ENCODE data around the gene SAP25. TPM values are rescaled to one million over a fixed set of nuclear protein-coding genes. Genes with fewer than 3 reads are reported as not detected.

The SAP25 gene
- total RNA-seq, 1 experiment from 2014 or later = 4.4 TPM

DNA sequence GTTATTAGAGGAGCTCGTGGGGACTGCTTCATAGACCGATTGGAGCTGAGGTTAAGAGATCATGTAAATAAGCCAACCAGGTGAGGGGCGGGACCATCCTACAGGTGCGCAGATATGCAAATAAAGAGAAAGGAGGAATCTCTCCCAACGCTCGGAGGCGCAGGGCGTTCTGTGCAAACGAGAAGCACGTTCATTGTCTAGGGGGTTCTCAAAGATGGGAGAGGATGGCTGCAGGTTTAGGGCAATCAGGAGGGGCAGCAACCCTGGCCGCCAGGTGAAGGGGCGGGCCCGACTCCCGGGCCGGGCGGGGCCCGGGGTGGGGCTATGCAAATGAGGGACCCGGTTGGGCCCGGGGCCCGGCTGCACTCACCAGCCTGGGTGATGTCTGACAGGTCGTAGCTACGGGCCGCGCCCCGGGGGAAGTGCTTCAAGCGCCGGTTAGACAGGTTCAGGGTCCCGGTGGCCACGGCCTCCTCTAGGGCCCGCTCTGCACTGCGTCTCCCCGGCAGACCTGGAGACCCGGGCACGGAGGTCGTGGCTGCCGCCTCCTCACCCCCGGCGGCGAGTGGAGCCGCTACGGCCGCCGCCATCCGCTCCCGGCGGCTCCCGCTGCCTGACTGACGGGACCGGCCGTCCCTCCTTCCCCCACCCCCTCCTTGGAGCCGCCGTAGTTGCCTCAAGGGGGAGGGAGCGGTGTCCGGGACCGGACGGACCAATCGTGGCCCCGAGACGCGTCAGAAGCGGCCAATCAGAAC is 12.0 kb upstream of the SAP25 start, which contains the start of gene LRCH4:
LRCH4 (minus strand) TSS at position 619 of the 755 bp plus-strand sequence; CDS start at position 590, 29 bp downstream.
- Histone ChIP-seq H3K9me3 (ENCODE audit: control insufficient read depth in 1 of 2, insufficient read depth in 1 of 2, low read depth in 1 of 2, low read length in 2 of 2) (no peaks in the 10 kb centered on the region), H4K20me1 (ENCODE audit: insufficient read depth) (no peaks in the 10 kb centered on the region), H3K27ac (ENCODE audit: low read depth, low read length) (peak within 1 kb of the TSS; percentile 97), H3K79me2 (ENCODE audit: insufficient read depth, low read length) (peaks cover 11% of the 10 kb centered on the region; the same call in 1 of the 2 replicates), H3K36me3 (ENCODE audit: control insufficient read depth in 1 of 2, insufficient read depth in 2 of 2, low read length in 2 of 2) (peaks cover 3 to 6% of the 10 kb centered on the region in 2 experiments; a peak in 2 of 4 replicates), H3K9ac (ENCODE audit: low read length) (peak within 1 kb of the TSS; percentile 91), H3K4me3 (replicated peaks in 1 of 2; ENCODE audit: low read depth in 1 of 2, low read length in 2 of 2) (peak within 1 kb of the TSS; percentile 71 to 87), H3K4me2 (ENCODE audit: low read length) (peak within 1 kb of the TSS; percentile 88), H3K4me1 (ENCODE audit: control insufficient read depth in 1 of 2, insufficient read depth in 2 of 2, low read length in 2 of 2) (peaks cover 2 to 22% of the 10 kb centered on the region in 2 experiments; a peak in 3 of 4 replicates), H3K9me2 (ENCODE audit: insufficient read depth) (no peaks in the 10 kb centered on the region), H3K27me3 (ENCODE audit: insufficient read depth, low read length) (no peaks in the 10 kb centered on the region), H2AFZ (ENCODE audit: low read depth, low read length, poor library complexity, severe bottlenecking) (no peak within 1 kb of the TSS)
- ATAC-seq (peak; percentile 57), DNase-seq (ENCODE audit: low read depth, low spot score) (no peak)
- intact Hi-C loops (cut with micrococcal nuclease) = no loop called here
- RAD21 ChIA-PET (ENCODE audit: low non-redundant PET in 1 of 2, low total read pairs in 2 of 2, uncharacterized antibody in 2 of 2, unreplicated experiment in 2 of 2) = interaction anchor here (0.6 to 1.3 kb wide), 4 partner anchors 26 to 143 kb away, joined by 3 to 5 read pairs (median 3); partner anchors contain the start of gene MOSPD3 (in 1 of the 2)
- POLR2A ChIA-PET = interaction anchor here (0.6 to 2.3 kb wide), 29 partner anchors 9 to 157 kb away, joined by 3 to 23 read pairs (median 4); partner anchors contain the start of genes AGFG2, MEPCE, MOSPD3 and PCOLCE
- CTCF ChIA-PET = interaction anchor here (0.7 to 2.9 kb wide), 14 partner anchors 15 to 492 kb away, joined by 3 to 12 read pairs (median 4); partner anchors contain the start of genes AGFG2, MOSPD3, PCOLCE and POP7
- no TSS peak for BruUV-seq (replicated peaks)
- TF ChIP-seq SIN3A (IDR thresholded peaks at IDR 0.05; ENCODE audit: low read depth) (no peak), CEBPB (IDR thresholded peaks at IDR 0.05; ENCODE audit: low read depth) (no peak), EZH2phosphoT487 (IDR thresholded peaks at IDR 0.05; ENCODE audit: borderline replicate concordance) (no peak), JUND (IDR thresholded peaks at IDR 0.05) (no peak), EGR1 (IDR thresholded peaks at IDR 0.05; ENCODE audit: low read depth) (no peak), CBX3 (IDR thresholded peaks at IDR 0.05; ENCODE audit: low read depth) (no peak), ZNF274 (IDR thresholded peaks at IDR 0.05; ENCODE audit: low read depth, low read length) (no peak), POLR2A (IDR thresholded peaks at IDR 0.05; ENCODE audit: borderline replicate concordance, extremely low read depth, insufficient read depth, insufficient read length) (peak; percentile 55), EZH2 (IDR thresholded peaks at IDR 0.05) (no peak), YY1 (IDR thresholded peaks at IDR 0.05; ENCODE audit: extremely low read depth, insufficient replicate concordance, low read depth, low read length) (peak; percentile 72), FOSL1 (IDR thresholded peaks at IDR 0.05; ENCODE audit: low read depth) (no peak), ELF1 (IDR thresholded peaks at IDR 0.05; ENCODE audit: borderline replicate concordance, low read depth) (no peak), POLR2AphosphoS5 (IDR thresholded peaks at IDR 0.05; ENCODE audit: low read depth, low read length) (peak; percentile 89), ZFX (IDR thresholded peaks at IDR 0.05) (peak; percentile 41; the same call in 1 of the 2 replicates), SRF (IDR thresholded peaks at IDR 0.05; ENCODE audit: low read depth) (no peak), RAD21 (IDR thresholded peaks at IDR 0.05; ENCODE audit: low read depth) (no peak), TCF7L2 (IDR thresholded peaks at IDR 0.05; ENCODE audit: borderline replicate concordance, extremely low read depth, insufficient read depth, insufficient read length) (peak; percentile 29), SP1 (IDR thresholded peaks at IDR 0.05; ENCODE audit: low read depth) (no peak)
- TF ChIP-seq, protein P1, sequence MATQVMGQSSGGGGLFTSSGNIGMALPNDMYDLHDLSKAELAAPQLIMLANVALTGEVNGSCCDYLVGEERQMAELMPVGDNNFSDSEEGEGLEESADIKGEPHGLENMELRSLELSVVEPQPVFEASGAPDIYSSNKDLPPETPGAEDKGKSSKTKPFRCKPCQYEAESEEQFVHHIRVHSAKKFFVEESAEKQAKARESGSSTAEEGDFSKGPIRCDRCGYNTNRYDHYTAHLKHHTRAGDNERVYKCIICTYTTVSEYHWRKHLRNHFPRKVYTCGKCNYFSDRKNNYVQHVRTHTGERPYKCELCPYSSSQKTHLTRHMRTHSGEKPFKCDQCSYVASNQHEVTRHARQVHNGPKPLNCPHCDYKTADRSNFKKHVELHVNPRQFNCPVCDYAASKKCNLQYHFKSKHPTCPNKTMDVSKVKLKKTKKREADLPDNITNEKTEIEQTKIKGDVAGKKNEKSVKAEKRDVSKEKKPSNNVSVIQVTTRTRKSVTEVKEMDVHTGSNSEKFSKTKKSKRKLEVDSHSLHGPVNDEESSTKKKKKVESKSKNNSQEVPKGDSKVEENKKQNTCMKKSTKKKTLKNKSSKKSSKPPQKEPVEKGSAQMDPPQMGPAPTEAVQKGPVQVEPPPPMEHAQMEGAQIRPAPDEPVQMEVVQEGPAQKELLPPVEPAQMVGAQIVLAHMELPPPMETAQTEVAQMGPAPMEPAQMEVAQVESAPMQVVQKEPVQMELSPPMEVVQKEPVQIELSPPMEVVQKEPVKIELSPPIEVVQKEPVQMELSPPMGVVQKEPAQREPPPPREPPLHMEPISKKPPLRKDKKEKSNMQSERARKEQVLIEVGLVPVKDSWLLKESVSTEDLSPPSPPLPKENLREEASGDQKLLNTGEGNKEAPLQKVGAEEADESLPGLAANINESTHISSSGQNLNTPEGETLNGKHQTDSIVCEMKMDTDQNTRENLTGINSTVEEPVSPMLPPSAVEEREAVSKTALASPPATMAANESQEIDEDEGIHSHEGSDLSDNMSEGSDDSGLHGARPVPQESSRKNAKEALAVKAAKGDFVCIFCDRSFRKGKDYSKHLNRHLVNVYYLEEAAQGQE (IDR thresholded peaks at IDR 0.05; ENCODE audit: low read depth) = no peak
- TF ChIP-seq, protein P2, sequence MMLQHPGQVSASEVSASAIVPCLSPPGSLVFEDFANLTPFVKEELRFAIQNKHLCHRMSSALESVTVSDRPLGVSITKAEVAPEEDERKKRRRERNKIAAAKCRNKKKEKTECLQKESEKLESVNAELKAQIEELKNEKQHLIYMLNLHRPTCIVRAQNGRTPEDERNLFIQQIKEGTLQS (IDR thresholded peaks at IDR 0.05) = no peak
- TF ChIP-seq, protein P3, sequence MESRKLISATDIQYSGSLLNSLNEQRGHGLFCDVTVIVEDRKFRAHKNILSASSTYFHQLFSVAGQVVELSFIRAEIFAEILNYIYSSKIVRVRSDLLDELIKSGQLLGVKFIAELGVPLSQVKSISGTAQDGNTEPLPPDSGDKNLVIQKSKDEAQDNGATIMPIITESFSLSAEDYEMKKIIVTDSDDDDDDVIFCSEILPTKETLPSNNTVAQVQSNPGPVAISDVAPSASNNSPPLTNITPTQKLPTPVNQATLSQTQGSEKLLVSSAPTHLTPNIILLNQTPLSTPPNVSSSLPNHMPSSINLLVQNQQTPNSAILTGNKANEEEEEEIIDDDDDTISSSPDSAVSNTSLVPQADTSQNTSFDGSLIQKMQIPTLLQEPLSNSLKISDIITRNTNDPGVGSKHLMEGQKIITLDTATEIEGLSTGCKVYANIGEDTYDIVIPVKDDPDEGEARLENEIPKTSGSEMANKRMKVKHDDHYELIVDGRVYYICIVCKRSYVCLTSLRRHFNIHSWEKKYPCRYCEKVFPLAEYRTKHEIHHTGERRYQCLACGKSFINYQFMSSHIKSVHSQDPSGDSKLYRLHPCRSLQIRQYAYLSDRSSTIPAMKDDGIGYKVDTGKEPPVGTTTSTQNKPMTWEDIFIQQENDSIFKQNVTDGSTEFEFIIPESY (IDR thresholded peaks at IDR 0.05; ENCODE audit: extremely low read depth, insufficient replicate concordance, low read length) = peak; percentile 86

Measured in HCT116 (cell line).